MM.1S (cell line): ENCODE measurements around the gene PTPRZ1.

ENCODE experiments used
- DNase-seq: peaks from one replicate; pipeline ENCODE4 v3.0.0-alpha.2; 2015
- H2AFZ ChIP-seq: fragments of 300-600 bp; sonication (generic); 2 replicates; pipeline ENCODE4 v1.6.0; 2016; ENCODE audit warnings: antibody characterized with exemption, low read length
- H3F3A ChIP-seq: fragments of 300-600 bp; sonication (generic); 2 replicates; pipeline ENCODE4 v1.6.1; 2016; ENCODE audit warnings: mild to moderate bottlenecking, antibody characterized with exemption, low read length, moderate library complexity, mixed read lengths; ENCODE audit not compliant: insufficient read depth
- H3K27ac ChIP-seq: fragments of 300-600 bp; sonication (generic); 2 replicates; pipeline ENCODE4 v1.5.1; 2016; ENCODE audit warnings: mild to moderate bottlenecking, low read length
- H3K27me3 ChIP-seq: fragments of 300-600 bp; sonication (generic); replicated peaks from 2 replicates; pipeline ENCODE4 v1.6.0; 2016; ENCODE audit warnings: low read length; ENCODE audit not compliant: insufficient read depth
- H3K36me3 ChIP-seq: fragments of 300-600 bp; sonication (generic); replicated peaks from 2 replicates; pipeline ENCODE4 v1.6.1; 2016; ENCODE audit warnings: mild to moderate bottlenecking, low read length, mixed read lengths; ENCODE audit not compliant: insufficient read depth
- H3K4me1 ChIP-seq: fragments of 300-600 bp; sonication (generic); 2 replicates; pipeline ENCODE4 v1.6.1; 2016; ENCODE audit warnings: low read length, mixed read lengths
- H3K4me2 ChIP-seq: fragments of 300-600 bp; sonication (generic); 2 replicates; pipeline ENCODE4 v1.6.0; 2016; ENCODE audit warnings: low read depth, low read length
- H3K4me3 ChIP-seq: fragments of 300-600 bp; sonication (generic); 2 replicates; pipeline ENCODE4 v1.5.1; 2016; ENCODE audit warnings: low read length, mixed read lengths
- H3K79me2 ChIP-seq: fragments of 300-600 bp; sonication (generic); 2 replicates; pipeline ENCODE4 v1.6.1; 2016; ENCODE audit warnings: mixed run types, low read length, mixed read lengths
- H3K9ac ChIP-seq: fragments of 300-600 bp; sonication (generic); 2 replicates; pipeline ENCODE4 v1.6.1; 2016; ENCODE audit warnings: low read length, mixed read lengths
- H3K9me2 ChIP-seq: fragments of 300-600 bp; sonication (generic); replicated peaks from 2 replicates; pipeline ENCODE4 v1.6.1; 2016; ENCODE audit warnings: mild to moderate bottlenecking, low read length, mixed read lengths; ENCODE audit not compliant: insufficient read depth
- H3K9me3 ChIP-seq: fragments of 300-600 bp; sonication (generic); replicated peaks from 2 replicates; pipeline ENCODE4 v1.6.1; 2016; ENCODE audit warnings: mild to moderate bottlenecking, low read length, mixed read lengths; ENCODE audit not compliant: insufficient read depth
- H4K20me1 ChIP-seq: fragments of 300-600 bp; sonication (generic); 2 replicates; pipeline ENCODE4 v1.6.1; 2016; ENCODE audit warnings: mild to moderate bottlenecking, low read length, moderate library complexity, mixed read lengths; ENCODE audit not compliant: insufficient read depth
- EZH2 ChIP-seq: fragments of 300-600 bp; sonication (generic); optimal IDR thresholded peaks from 2 replicates; pipeline ENCODE3; 2017; ENCODE audit warnings: low read depth, mild to moderate bottlenecking, antibody characterized with exemption, low read length, mixed read lengths
- EZH2phosphoT487 ChIP-seq: fragments of 300-600 bp; sonication (generic); IDR thresholded peaks from 2 replicates; pipeline ENCODE4 v1.6.1; 2018; ENCODE audit warnings: antibody characterized with exemption, low read length
- TF ChIP-seq, protein P1 (sequence below): fragments of 300-600 bp; sonication (generic); IDR thresholded peaks from 2 replicates; pipeline ENCODE4 v1.5.1; 2016; ENCODE audit warnings: antibody characterized with exemption, low read length, mixed read lengths

Gene PTPRZ1

DNA sequence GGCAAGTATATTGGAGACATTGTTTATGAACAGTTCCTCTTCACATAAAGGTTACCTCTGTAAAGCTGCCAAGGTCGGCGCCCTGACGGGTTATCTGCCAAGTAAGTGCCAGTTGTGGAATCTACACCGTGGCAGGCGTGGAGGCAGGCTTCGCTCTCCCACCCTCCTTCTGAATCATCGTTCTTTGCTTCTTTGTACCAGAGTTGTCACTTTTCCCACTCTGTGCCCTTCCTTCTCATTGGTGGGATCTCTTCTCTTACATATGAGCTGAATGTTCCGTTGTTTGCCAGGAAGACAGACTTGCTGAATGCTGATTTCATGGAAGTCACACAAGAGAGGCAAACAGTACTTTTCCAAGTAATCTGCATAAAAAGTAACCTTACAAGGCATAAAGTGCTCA lies 40.6 kb upstream of the PTPRZ1 start:
- H3K9me2 ChIP-seq, result no peaks in the 10 kb centered on the region
- no peak overlapping the region for H3K4me3 ChIP-seq
- no peaks in the 10 kb centered on the region for H3F3A ChIP-seq
- no peak overlapping the region for H3K27ac ChIP-seq
- H2AFZ ChIP-seq, result no peak overlapping the region
- H4K20me1 ChIP-seq, result no peaks in the 10 kb centered on the region
- H3K9ac ChIP-seq, result no peak overlapping the region
- no peaks in the 10 kb centered on the region for H3K79me2 ChIP-seq
- no peaks in the 10 kb centered on the region for H3K9me3 ChIP-seq
- no peaks in the 10 kb centered on the region for H3K4me1 ChIP-seq
- no peak for DNase-seq
- TF ChIP-seq EZH2phosphoT487 (no peak), EZH2 (no peak)
- TF ChIP-seq, protein P1, sequence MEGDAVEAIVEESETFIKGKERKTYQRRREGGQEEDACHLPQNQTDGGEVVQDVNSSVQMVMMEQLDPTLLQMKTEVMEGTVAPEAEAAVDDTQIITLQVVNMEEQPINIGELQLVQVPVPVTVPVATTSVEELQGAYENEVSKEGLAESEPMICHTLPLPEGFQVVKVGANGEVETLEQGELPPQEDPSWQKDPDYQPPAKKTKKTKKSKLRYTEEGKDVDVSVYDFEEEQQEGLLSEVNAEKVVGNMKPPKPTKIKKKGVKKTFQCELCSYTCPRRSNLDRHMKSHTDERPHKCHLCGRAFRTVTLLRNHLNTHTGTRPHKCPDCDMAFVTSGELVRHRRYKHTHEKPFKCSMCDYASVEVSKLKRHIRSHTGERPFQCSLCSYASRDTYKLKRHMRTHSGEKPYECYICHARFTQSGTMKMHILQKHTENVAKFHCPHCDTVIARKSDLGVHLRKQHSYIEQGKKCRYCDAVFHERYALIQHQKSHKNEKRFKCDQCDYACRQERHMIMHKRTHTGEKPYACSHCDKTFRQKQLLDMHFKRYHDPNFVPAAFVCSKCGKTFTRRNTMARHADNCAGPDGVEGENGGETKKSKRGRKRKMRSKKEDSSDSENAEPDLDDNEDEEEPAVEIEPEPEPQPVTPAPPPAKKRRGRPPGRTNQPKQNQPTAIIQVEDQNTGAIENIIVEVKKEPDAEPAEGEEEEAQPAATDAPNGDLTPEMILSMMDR, result no peak
- no peaks in the 10 kb centered on the region for H3K36me3 ChIP-seq
- no peak overlapping the region for H3K4me2 ChIP-seq
- no peaks in the 10 kb centered on the region for H3K27me3 ChIP-seq

GRCh38 chr7:121833991-121834390 lies 39.0 kb upstream of the PTPRZ1 start:
- Histone ChIP-seq H3K27me3 (no peaks in the 10 kb centered on the region), H4K20me1 (no peaks in the 10 kb centered on the region), H3K27ac (no peak overlapping the region), H2AFZ (no peak overlapping the region), H3K79me2 (no peaks in the 10 kb centered on the region), H3K4me3 (no peak overlapping the region), H3K9me2 (no peaks in the 10 kb centered on the region), H3K9me3 (no peaks in the 10 kb centered on the region), H3K36me3 (no peaks in the 10 kb centered on the region), H3K9ac (no peak overlapping the region), H3K4me1 (no peaks in the 10 kb centered on the region), H3F3A (no peaks in the 10 kb centered on the region), H3K4me2 (no peak overlapping the region)
- no peak for TF ChIP-seq EZH2
- TF ChIP-seq EZH2phosphoT487, result no peak
- TF ChIP-seq, protein P1, result no peak
- DNase-seq, result no peak

GRCh38 chr7:121837462-121837861 lies 35.5 kb upstream of the PTPRZ1 start:
- H3K4me2 ChIP-seq, result no peak overlapping the region
- H3K79me2 ChIP-seq, result no peaks in the 10 kb centered on the region
- H2AFZ ChIP-seq, result no peak overlapping the region
- H3K36me3 ChIP-seq, result no peaks in the 10 kb centered on the region
- H3K27me3 ChIP-seq, result no peaks in the 10 kb centered on the region
- no peak for TF ChIP-seq EZH2phosphoT487
- TF ChIP-seq, protein P1, result no peak
- TF ChIP-seq EZH2, result no peak
- no peak for DNase-seq
- no peaks in the 10 kb centered on the region for H4K20me1 ChIP-seq
- H3K9me3 ChIP-seq, result no peaks in the 10 kb centered on the region
- no peaks in the 10 kb centered on the region for H3F3A ChIP-seq
- no peak overlapping the region for H3K9ac ChIP-seq
- no peak overlapping the region for H3K27ac ChIP-seq
- no peaks in the 10 kb centered on the region for H3K9me2 ChIP-seq
- H3K4me1 ChIP-seq, result no peaks in the 10 kb centered on the region
- no peak overlapping the region for H3K4me3 ChIP-seq
